Measurements from ENCODE around the gene GON7. TPM values are rescaled to one million over a fixed set of nuclear protein-coding genes. Genes with fewer than 3 reads are reported as not detected.

GON7 gene
- total RNA-seq, 1 experiment from 2014 or later, result 11.2 TPM

GRCh38 chr14:93175492-93175891, 31.4 kb downstream of the GON7 start:
- intact Hi-C loops (cut with micrococcal nuclease), result no loop called here
- POLR2A ChIA-PET, result no interaction called here
- no TSS peak for BruUV-seq (replicated peaks)

More at GRCh38 chr14:93175492-93175891, 31.4 kb downstream of the GON7 start:
- H3K27ac ChIP-seq (ENCODE audit: low read depth, low read length), result no peak overlapping the region
- TF ChIP-seq RAD21 (IDR thresholded peaks at IDR 0.05; ENCODE audit: low read depth) (no peak), CTCF (IDR thresholded peaks at IDR 0.05 in 2 of 3, conservative IDR thresholded peaks at IDR 0.05 in 1 of 3; ENCODE audit: borderline replicate concordance in 1 of 3, insufficient read depth in 1 of 3, low read depth in 2 of 3, low read length in 2 of 3) (no peak), EGR1 (IDR thresholded peaks at IDR 0.05; ENCODE audit: low read depth) (no peak), SP1 (IDR thresholded peaks at IDR 0.05; ENCODE audit: low read depth) (no peak), REST (IDR thresholded peaks at IDR 0.05; ENCODE audit: low read depth) (no peak), ATF3 (IDR thresholded peaks at IDR 0.05) (no peak), SIN3A (IDR thresholded peaks at IDR 0.05; ENCODE audit: low read depth) (no peak), ZNF274 (IDR thresholded peaks at IDR 0.05; ENCODE audit: low read depth, low read length) (no peak), EZH2 (IDR thresholded peaks at IDR 0.05) (no peak), POLR2A (IDR thresholded peaks at IDR 0.05; ENCODE audit: borderline replicate concordance, extremely low read depth, insufficient read depth, insufficient read length) (no peak), JUND (IDR thresholded peaks at IDR 0.05) (no peak), TCF7L2 (IDR thresholded peaks at IDR 0.05; ENCODE audit: borderline replicate concordance, extremely low read depth, insufficient read depth, insufficient read length) (no peak), CBX3 (IDR thresholded peaks at IDR 0.05; ENCODE audit: low read depth) (no peak), ZBTB33 (IDR thresholded peaks at IDR 0.05; ENCODE audit: extremely low read depth, insufficient replicate concordance, low read length) (no peak), EZH2phosphoT487 (IDR thresholded peaks at IDR 0.05; ENCODE audit: borderline replicate concordance) (no peak), ELF1 (IDR thresholded peaks at IDR 0.05; ENCODE audit: borderline replicate concordance, low read depth) (no peak), ZFX (IDR thresholded peaks at IDR 0.05) (no peak), MAX (IDR thresholded peaks at IDR 0.05) (no peak), CEBPB (IDR thresholded peaks at IDR 0.05; ENCODE audit: low read depth) (no peak)
- ChIA-PET CTCF (interaction anchor here (1.0 to 3.0 kb wide), 3 partner anchors 9 to 62 kb away, joined by 3 to 10 read pairs (median 8); partner anchors contain the start of genes LYSET and MOAP1), RAD21 (ENCODE audit: low non-redundant PET in 1 of 2, low total read pairs in 2 of 2, uncharacterized antibody in 2 of 2, unreplicated experiment in 2 of 2) (no interaction called here)
- no peaks in the 10 kb centered on the region for H3K9me2 ChIP-seq (ENCODE audit: insufficient read depth)
- no peak for ATAC-seq
- H3K27me3 ChIP-seq (ENCODE audit: insufficient read depth, low read length), result no peaks in the 10 kb centered on the region
- DNase-seq (ENCODE audit: low read depth, low spot score), result no peak
- H3K36me3 ChIP-seq (ENCODE audit: control insufficient read depth in 1 of 2, insufficient read depth in 2 of 2, low read length in 2 of 2), result no peaks in the 10 kb centered on the region
- no peaks in the 10 kb centered on the region for H3K9me3 ChIP-seq (ENCODE audit: control insufficient read depth in 1 of 2, insufficient read depth in 1 of 2, low read depth in 1 of 2, low read length in 2 of 2)
- H3K9ac ChIP-seq (ENCODE audit: low read length), result no peak overlapping the region
- no peak overlapping the region for H2AFZ ChIP-seq (ENCODE audit: low read depth, low read length, poor library complexity, severe bottlenecking)
- peaks cover 3 to 6% of the 10 kb centered on the region in 2 experiments; a peak in 2 of 4 replicates for H3K4me1 ChIP-seq (ENCODE audit: control insufficient read depth in 1 of 2, insufficient read depth in 2 of 2, low read length in 2 of 2)
- no peaks in the 10 kb centered on the region for H4K20me1 ChIP-seq (ENCODE audit: insufficient read depth)
- H3K4me3 ChIP-seq (replicated peaks in 1 of 2; ENCODE audit: low read depth in 1 of 2, low read length in 2 of 2), result no peak overlapping the region
- H3K4me2 ChIP-seq (ENCODE audit: low read length), result no peak overlapping the region
- H3K79me2 ChIP-seq (ENCODE audit: insufficient read depth, low read length), result no peaks in the 10 kb centered on the region
